HG02884 (cell line): Measurements from ENCODE around the gene OR6F1.
"Not testable (repeated sequence)": the region's sequence is repeated elsewhere in the genome, so short reads cannot be mapped to it uniquely, and the experiment has no call there.

Experiments
- ATAC-seq: cut with Tn5 transposase; IDR thresholded peaks from one replicate; pipeline ENCODE4 v1.9.1; 2021; ENCODE audit warnings: mild to moderate bottlenecking, moderate library complexity; ENCODE audit not compliant: unreplicated experiment

Gene OR6F1

DNA sequence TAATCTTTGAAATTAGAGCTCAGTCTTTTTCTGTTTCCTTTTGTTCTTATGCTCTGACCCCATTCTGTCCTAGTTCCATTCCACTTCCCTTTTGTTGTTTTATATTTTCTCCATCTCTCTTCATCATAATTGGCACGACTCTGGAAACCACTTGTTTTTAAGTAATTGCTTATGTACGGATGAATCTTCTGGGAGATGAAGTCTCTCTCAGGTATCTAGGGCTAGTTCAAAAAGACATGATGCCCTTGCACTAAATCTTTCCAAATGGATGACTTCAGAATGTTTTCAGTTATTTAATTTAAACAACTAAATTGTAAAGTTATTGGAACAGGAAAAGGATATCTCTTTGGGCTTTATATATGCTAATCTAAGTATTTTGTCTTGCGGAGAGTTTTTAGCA is at the start of gene OR6F1:
TSS of gene OR6F1 (minus strand) at position 101 of the 400 bp plus-strand sequence. CDS start 3,891 bp downstream, outside the sequence.
- ATAC-seq = no peak

GRCh38 chr1:247760456-247760855 is 44.0 kb upstream of the OR6F1 start, which contains the start of gene OR1C1:
Gene OR1C1 (minus strand): TSS chr1:247760556. CDS start chr1:247758406, 2,150 bp downstream.
- no peak for ATAC-seq

- ATAC-seq = not testable (repeated sequence)
Observed at GRCh38 chr1:247754311-247754710, 37.9 kb upstream of the OR6F1 start.

DNA sequence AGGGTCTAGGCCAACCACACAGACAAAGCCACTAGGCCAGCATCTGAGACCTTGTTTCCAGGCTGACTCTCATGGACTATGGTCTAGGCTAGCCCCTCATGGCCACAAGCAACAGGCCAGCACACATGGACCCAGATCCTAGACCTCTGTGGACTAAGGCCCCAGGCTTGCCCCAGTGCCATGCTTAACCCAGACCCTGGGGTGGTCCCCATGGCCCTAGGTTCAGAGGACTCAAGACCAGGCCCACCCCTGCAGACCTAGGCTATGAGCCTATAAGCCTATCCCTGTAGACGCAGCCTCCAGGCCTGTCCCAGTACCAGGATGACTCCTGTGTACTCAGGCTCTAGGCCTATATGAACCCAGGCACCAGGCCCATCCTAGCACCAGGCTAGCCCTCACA is 33.4 kb upstream of the OR6F1 start:
- ATAC-seq = no peak

DNA sequence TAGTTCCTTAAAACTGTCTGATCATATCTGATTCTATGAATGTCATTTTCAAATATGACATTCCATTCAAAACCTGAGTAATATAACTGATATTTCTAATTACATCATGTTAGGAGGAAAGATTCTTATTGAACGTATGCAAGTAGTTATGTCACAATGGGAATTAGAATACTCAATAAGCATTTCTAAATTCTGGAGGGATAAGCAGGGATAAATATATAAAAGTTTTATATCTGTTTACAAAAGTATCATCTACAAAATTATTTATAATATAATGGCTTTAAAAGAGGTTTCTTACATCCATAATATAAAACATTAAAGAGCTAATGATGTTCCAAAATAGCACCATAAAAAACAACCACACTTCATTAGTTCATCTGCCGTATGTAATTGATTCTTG is 31.6 kb upstream of the OR6F1 start, which contains the start of gene OR14A2:
TSS of gene OR14A2 (minus strand) at position 101 of the 400 bp plus-strand sequence.
- no peak for ATAC-seq

- ATAC-seq = no peak
Observed at GRCh38 chr1:247747616-247748015, 31.2 kb upstream of the OR6F1 start.

DNA sequence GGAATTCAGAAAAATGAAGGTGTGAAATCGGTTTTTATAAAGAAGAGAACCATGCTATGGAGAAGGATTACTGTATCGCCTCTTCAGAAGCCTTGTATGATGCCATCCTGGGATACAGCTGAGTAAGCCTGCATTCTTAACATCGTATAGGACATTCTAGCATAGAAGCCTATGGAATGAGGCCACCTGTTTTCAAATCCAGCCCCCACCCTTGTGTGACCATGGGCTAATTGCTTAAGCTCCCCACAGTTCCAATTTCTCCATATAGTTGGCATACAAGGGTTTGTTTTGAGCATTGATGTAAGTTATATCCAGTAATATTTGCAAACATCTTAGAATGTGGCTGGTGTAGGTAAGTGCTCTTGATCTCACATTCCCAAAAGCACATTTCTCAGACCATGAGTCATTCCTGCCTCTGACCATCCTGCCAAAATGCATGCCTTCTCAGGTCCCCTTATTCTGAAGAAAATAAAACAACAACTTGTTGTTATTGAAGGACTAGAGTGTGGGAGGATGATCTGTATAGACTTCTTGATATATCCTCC is 30.0 kb upstream of the OR6F1 start:
- no peak for ATAC-seq

DNA sequence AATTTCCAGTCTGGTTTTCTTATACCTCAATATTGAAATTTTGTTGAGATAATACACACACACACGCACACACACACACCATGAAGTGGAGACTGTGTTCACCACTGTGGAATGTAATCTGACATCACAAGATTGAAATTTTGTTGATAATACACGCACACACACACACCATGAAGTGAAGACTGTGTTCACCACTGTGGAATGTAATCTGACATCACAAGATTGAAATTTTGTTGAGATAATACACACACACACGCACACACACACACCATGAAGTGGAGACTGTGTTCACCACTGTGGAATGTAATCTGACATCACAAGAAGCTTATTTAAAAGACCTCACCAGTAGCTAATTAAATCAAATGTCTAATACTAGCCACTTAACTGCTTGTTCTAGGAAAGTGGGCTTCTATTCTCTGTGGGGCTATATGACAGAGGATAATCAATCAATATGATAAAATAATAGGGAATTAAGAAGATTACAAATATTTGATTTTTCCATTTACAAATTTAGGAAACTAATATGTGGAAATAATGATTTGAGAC is 25.8 kb upstream of the OR6F1 start:
- ATAC-seq = not testable (repeated sequence)

DNA sequence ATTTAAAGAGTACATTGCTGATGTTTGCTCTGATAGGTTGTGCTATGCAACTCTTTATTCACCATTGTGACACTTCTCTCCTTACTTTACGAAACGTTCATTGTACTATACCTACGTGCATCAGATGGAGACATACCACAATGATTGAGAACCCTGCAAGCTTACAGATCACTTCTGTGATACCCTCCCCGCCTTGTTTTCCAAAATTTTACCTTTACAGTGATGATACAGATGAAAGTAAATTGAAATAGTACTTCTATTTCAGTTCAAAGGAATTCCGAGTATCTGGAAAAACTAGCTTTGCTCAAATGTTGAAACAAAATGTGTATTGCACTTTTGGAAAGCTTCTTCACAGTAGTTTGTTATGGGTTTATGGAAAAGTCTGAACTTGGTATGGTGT is 25.3 kb upstream of the OR6F1 start:
- no peak for ATAC-seq

DNA sequence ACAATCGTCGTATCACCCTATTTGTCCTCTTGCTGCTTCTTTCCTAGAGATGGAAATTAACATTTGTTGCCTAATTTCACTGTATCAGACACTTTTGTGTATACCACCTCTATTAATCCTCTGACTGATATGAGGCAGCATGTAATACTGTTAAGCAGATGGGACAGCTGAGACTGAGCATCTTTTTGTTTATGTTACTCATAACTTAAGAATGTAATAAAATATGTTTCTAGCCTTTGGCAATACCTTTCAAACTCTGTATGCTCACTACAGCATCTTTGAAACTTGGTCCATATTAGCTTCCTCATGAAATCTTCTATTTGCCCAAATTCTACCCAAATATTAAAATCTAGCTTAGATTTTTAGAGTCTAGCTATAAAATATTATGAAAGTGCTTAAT is 24.3 kb upstream of the OR6F1 start:
- ATAC-seq = no peak

- no peak for ATAC-seq
Observed at GRCh38 chr1:247738315-247738714, 21.9 kb upstream of the OR6F1 start, which contains the start of gene OR14K1. Gene OR14K1 (plus strand): TSS chr1:247738615. CDS start chr1:247738615, 0 bp downstream.

DNA sequence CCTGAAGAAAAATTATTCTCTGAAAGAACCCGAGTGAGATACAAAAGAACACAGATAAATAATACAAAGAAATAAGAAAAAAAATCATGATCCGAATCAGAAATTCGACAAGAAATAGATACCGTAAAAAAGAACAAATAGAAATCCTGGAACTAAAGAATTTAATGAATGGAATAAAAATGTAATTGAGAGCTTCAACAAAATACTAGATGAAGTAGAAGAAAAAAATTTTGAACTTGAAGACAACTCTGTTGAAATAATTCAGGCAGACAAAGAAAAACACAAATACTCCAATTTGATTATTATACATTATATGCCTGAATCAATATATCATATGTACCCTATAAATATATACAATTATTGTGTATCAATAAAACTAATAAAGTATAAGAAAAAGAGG is 4.8 kb upstream of the OR6F1 start:
- ATAC-seq = no peak

DNA sequence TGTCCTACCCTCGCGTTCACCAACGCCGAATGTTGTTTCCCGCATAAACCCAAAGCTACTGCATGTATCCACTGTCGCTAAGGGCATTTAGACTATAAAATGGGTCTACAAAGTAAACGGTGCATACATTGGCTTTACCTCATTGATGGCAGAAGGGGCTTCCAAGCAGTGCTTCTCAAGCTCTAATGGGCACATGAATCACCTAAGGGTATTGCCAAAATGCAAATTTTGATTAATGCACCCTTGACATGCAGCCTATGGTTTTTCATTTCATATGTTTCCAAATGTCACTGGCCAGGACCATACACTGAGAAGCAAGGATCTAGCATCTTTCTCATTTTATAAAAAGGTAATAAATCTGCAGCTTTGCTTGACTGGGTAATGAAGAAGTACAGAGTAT is 2.7 kb downstream of the OR6F1 start:
- no peak for ATAC-seq

GRCh38 chr1:247710681-247711080 is 5.8 kb downstream of the OR6F1 start:
- ATAC-seq = not testable (repeated sequence)

DNA sequence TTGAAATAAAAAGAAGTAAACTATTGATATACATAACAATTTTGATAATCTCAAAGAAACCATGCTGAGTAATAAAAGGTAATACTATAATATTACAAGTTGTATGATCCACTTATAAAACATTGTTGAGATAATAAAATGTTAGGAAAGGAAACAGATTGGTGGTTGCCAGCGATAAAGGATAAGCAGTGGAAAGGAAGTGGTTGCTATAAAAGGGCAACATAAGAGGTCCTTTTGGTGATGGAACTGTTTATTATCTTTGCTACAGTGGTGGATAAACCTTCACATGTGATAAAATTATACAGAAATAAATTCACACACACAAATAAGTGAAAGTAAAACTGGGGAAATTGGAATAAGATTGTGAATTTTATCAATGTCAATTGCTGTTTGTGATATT is 15.1 kb downstream of the OR6F1 start:
- no peak for ATAC-seq

DNA sequence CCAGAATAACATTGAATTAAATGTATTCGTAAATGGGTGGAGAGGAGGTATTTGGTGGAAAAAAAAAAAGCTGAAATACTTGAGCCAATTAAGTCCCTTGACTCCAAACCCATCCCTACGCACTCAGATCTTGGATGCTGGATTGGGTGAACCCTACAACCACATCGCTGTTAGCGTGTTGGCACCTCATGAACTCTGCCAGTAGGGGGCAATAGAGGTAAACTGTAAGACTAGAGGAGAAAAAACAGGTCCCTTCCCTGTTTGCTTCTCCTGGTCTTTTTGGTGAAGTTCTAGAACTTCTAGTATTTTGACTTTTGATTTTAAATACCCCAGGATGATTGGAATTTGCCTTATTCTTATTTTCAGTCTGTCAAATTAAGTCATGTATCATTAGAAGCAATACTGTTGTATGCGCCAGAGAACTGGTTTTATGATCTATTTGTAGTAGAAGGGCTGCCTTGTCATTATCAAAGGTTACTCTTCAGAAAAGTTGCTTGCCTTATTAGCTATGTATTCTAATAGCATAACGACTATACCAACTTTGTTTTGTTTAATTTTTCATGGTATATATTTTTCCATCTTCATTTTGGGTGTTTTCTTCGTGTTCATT is 35.1 kb downstream of the OR6F1 start:
- peak; percentile 96 for ATAC-seq

- ATAC-seq = no peak
Observed at GRCh38 chr1:247680171-247680570, 36.3 kb downstream of the OR6F1 start.

DNA sequence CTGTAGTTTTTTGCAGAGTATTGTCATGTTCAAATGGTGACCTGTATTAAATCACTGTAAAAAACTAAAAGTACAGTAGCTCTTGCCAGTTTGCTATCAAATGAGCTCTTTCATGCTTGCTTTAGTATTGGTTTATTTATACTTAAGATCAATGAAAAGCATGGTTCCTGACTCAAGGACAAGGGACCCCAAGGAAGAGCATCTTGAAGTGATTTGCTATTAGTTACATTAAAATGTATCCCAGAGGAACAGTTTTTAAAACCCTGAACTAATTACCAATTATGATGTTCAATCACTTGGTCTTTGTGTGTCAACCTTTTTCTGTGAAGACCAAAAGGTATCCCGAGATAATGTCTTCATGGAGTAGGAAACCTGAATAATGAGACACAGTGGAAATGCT is 36.8 kb downstream of the OR6F1 start, which contains the start of gene OR13G1:
TSS of gene OR13G1 (minus strand) at position 101 of the 400 bp plus-strand sequence. CDS start 6,698 bp downstream, outside the sequence.
- no peak for ATAC-seq

DNA sequence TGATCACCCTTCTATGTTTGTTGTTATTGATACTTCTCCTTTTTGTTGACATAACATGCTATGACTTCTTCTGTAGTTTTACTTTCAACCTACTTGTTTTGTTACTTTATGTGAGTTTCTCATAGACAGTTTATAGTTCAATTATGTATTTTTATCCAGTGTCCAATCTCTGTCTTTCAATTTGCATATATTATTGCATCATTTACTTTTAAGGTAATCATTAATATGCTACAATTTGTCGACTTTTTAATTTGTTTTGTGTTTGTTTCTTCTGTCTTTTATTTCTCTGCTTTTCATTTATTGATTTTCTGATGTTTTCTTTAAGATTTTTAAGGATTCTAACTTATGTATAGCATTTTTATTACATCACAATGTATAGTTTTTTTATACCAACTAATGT is 47.2 kb downstream of the OR6F1 start:
- ATAC-seq = no peak
